Panc1 (cell line): Measurements from ENCODE around the gene CACNA1C. TPM values are rescaled to one million over a fixed set of nuclear protein-coding genes. Genes with fewer than 3 reads are reported as not detected.

Experiments
- ATAC-seq: fragments of 200-7000 bp; cut with Tn5 transposase; 2 replicates; pipeline ENCODE4 v1.9.1; 2020; ENCODE audit warnings: mild to moderate bottlenecking, moderate library complexity
- BruUV-seq: library from RNA; stranded (reverse); fragments of 400-500 nt; replicated peaks from 2 replicates; lab custom pipeline; 2021; lab: Mats Ljungman, UMichigan
- CTCF ChIA-PET: fragments of 300-600 bp; sonication (Branson Sonifier 250); formaldehyde crosslinking; loops from one replicate; lab custom pipeline; 2022; ENCODE audit warnings: antibody characterized with exemption; lab: Charles Lee
- POLR2A ChIA-PET: fragments of 300-600 bp; sonication (Branson Sonifier 250); formaldehyde crosslinking; loops from one replicate; lab custom pipeline; 2022; ENCODE audit warnings: antibody characterized with exemption; lab: Charles Lee
- DNase-seq: peaks from one replicate; pipeline ENCODE4 v3.0.0-alpha.2; 2010; ENCODE audit warnings: low read depth, low spot score
- H3K27ac ChIP-seq: 2 replicates; pipeline ENCODE4 v1.5.1; 2011; ENCODE audit warnings: mild to moderate bottlenecking, low read length, inconsistent platforms
- H3K27me3 ChIP-seq: fragments of 200-500 bp; sonication (Bioruptor generic); 2 replicates; pipeline ENCODE4 v1.6.0; 2014; ENCODE audit warnings: low read length, inconsistent platforms; ENCODE audit not compliant: control insufficient read depth, insufficient read depth
- H3K36me3 ChIP-seq: fragments of 200-500 bp; sonication (Bioruptor generic); 2 replicates; pipeline ENCODE4 v1.5.1; 2014; ENCODE audit warnings: inconsistent platforms, mild to moderate bottlenecking, low read length, moderate library complexity; ENCODE audit not compliant: control insufficient read depth, insufficient read depth
- H3K4me1 ChIP-seq: 2 replicates; pipeline ENCODE4 v1.5.1; 2011; ENCODE audit warnings: inconsistent platforms, mild to moderate bottlenecking, low read length, moderate library complexity; ENCODE audit not compliant: control insufficient read depth, insufficient read depth
- H3K4me3 ChIP-seq, 2 experiments: 2 replicates each; pipeline ENCODE4 v1.5.1; 2011 to 2012; ENCODE audit warnings: low read depth in 2 of 2, low read length in 2 of 2, mild to moderate bottlenecking in 2 of 2, inconsistent platforms in 1 of 2, moderate library complexity in 1 of 2
- H3K9me3 ChIP-seq: fragments of 200-500 bp; sonication (Bioruptor generic); 2 replicates; pipeline ENCODE4 v1.5.1; 2014; ENCODE audit warnings: low read depth, mild to moderate bottlenecking, inconsistent platforms, low read length, moderate library complexity; ENCODE audit not compliant: control insufficient read depth, insufficient read depth
- CTCF ChIP-seq: fragments of 450-650 bp; IDR thresholded peaks from 2 replicates; pipeline ENCODE4 v1.5.1; 2017; ENCODE audit warnings: mild to moderate bottlenecking
- POLR2AphosphoS5 ChIP-seq: IDR thresholded peaks from 2 replicates; pipeline ENCODE4 v1.6.1; 2012; ENCODE audit warnings: mild to moderate bottlenecking, low read depth, low read length, moderate library complexity
- REST ChIP-seq, 2 experiments: IDR thresholded peaks; 2 replicates each; pipeline ENCODE4 v1.6.1; 2011 to 2012; ENCODE audit warnings: low read depth in 2 of 2, control low read depth in 1 of 2, low read length in 1 of 2, mild to moderate bottlenecking in 1 of 2, moderate library complexity in 1 of 2; ENCODE audit not compliant: insufficient read depth in 1 of 2
- SIN3A ChIP-seq: IDR thresholded peaks from 2 replicates; pipeline ENCODE4 v1.6.1; 2012; ENCODE audit warnings: low read depth, mild to moderate bottlenecking, low read length, moderate library complexity, borderline replicate concordance; ENCODE audit not compliant: insufficient read depth
- TCF7L2 ChIP-seq: IDR thresholded peaks from 2 replicates; pipeline ENCODE4 v1.6.1; 2011; ENCODE audit warnings: mild to moderate bottlenecking, low read depth, low read length, inconsistent platforms
- in situ Hi-C: cut with HindIII; loops from 2 replicates; pipeline ENCODE4 v1.10.0; 2016; ENCODE audit warnings: low sequenced_read_pairs, low pct_unique_long_range_greater_than_20kb
- intact Hi-C: fragments of 100-400 bp; cut with micrococcal nuclease; formaldehyde crosslinking; loops from one replicate; pipeline ENCODE4 v1.10.0; 2022; ENCODE audit not compliant: unreplicated experiment
- total RNA-seq: library from RNA; stranded (reverse); gene quantifications from one replicate; pipeline ENCODE4 v1.2.1, GENCODE V29; 2021; ENCODE audit not compliant: unreplicated experiment

The CACNA1C gene
- total RNA-seq, 1 experiment from 2014 or later, result 0.03 TPM

- intact Hi-C loops, result no loop called here
- no peaks in the 10 kb centered on the region for H3K4me1 ChIP-seq
- no peak for DNase-seq
- no peaks in the 10 kb centered on the region for H3K9me3 ChIP-seq
- H3K27me3 ChIP-seq, result no peaks in the 10 kb centered on the region
- in situ Hi-C loops, result no loop called here
- ChIA-PET POLR2A (no interaction called here), CTCF (no interaction called here)
- ATAC-seq, result no peak
- no peak overlapping the region for H3K4me3 ChIP-seq
- no peak for TF ChIP-seq POLR2AphosphoS5
- no peak for TF ChIP-seq CTCF
- no peak for TF ChIP-seq TCF7L2
- TF ChIP-seq SIN3A, result no peak
- TF ChIP-seq REST (IDR thresholded peaks at IDR 0.05; ENCODE audit: insufficient read depth in 1 of 2, low read depth in 2 of 2, low read length in 1 of 2), result no peak
- no peaks in the 10 kb centered on the region for H3K36me3 ChIP-seq
- H3K27ac ChIP-seq, result no peak overlapping the region
- no TSS peak for BruUV-seq
These were observed 215.9 kb downstream of the CACNA1C start for GRCh38 chr12:2268471-2269286.

GRCh38 chr12:2270846-2271245, 218.1 kb downstream of the CACNA1C start:
- H3K36me3 ChIP-seq, result no peaks in the 10 kb centered on the region
- no peak for DNase-seq
- no peaks in the 10 kb centered on the region; the same call in 1 of the 2 replicates for H3K27me3 ChIP-seq
- ChIA-PET CTCF (interaction anchor here (0.6 kb wide), 1 partner anchor 21 kb away, joined by 3 read pairs; no protein-coding TSS in a partner anchor), POLR2A (no interaction called here)
- in situ Hi-C loops (no loop called here), intact Hi-C loops (no loop called here)
- no peak for TF ChIP-seq TCF7L2
- no peak for TF ChIP-seq SIN3A
- TF ChIP-seq POLR2AphosphoS5, result no peak
- no peak for TF ChIP-seq CTCF
- TF ChIP-seq REST (IDR thresholded peaks at IDR 0.05; ENCODE audit: insufficient read depth in 1 of 2, low read depth in 2 of 2, low read length in 1 of 2), result no peak
- H3K27ac ChIP-seq, result no peak overlapping the region
- no peak overlapping the region for H3K4me3 ChIP-seq
- no peaks in the 10 kb centered on the region for H3K9me3 ChIP-seq
- no peak for ATAC-seq
- no peaks in the 10 kb centered on the region for H3K4me1 ChIP-seq
- BruUV-seq, result no TSS peak
